Hepatocyte (in vitro differentiated cells): ENCODE measurements around the gene NOTCH1.

Experiments
- CTCF ChIP-seq: fragments of 200-600 bp; sonication (generic); IDR thresholded peaks from 2 replicates; pipeline ENCODE4 v1.5.1; 2016; ENCODE audit warnings: antibody characterized with exemption, mild to moderate bottlenecking; ENCODE audit not compliant: poor library complexity
- EZH2 ChIP-seq: fragments of 200-600 bp; sonication (generic); IDR thresholded peaks from 2 replicates; pipeline ENCODE4 v1.6.1; 2016; ENCODE audit warnings: antibody characterized with exemption, mild to moderate bottlenecking, borderline replicate concordance

- TF ChIP-seq CTCF: no peak
- TF ChIP-seq EZH2: no peak
Measured at GRCh38 chr9:136459425-136459824, 86.4 kb downstream of the NOTCH1 start.
